ENCODE data around the gene ANKMY1.

ANKMY1 gene

DNA sequence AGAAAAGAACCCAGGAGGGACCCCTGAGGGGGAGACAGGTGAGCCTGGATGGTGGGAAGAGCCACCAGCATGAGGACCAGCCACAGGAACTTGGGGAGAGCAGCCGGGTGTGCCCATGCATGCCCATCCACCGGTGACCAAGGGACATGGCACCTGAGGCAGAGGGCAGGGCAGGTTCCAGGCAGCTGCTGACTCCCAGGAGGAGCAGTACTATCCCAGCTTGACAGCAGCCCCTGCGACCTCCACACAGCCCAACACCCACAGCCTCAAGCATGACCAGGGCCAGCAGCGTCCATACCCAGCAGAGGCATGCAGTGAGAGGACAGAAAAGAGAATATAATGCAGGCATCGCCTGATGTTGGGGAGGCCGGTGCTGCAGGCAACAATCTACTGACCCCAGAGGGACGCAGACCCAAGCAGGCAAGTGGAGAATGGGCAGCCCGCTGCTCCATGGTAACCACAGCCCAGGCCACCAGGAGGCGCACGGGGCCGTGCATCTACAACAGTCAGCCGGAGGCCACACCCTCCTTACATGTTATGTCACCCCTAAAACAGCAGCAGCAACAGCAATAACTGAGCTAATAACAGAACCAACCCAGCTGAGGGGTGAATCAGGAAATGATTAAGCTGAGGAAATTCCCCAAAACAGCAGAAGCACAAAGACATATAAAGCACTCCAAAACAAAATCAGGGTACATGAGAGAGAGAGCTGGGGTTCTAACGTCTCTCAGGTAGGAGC is 44.1 kb downstream of the ANKMY1 start:
- H3K36me3 ChIP-seq, result peaks cover 0 to 35% (median 14%) of the 10 kb centered on the region in 3 donors
- TF ChIP-seq, protein P1, sequence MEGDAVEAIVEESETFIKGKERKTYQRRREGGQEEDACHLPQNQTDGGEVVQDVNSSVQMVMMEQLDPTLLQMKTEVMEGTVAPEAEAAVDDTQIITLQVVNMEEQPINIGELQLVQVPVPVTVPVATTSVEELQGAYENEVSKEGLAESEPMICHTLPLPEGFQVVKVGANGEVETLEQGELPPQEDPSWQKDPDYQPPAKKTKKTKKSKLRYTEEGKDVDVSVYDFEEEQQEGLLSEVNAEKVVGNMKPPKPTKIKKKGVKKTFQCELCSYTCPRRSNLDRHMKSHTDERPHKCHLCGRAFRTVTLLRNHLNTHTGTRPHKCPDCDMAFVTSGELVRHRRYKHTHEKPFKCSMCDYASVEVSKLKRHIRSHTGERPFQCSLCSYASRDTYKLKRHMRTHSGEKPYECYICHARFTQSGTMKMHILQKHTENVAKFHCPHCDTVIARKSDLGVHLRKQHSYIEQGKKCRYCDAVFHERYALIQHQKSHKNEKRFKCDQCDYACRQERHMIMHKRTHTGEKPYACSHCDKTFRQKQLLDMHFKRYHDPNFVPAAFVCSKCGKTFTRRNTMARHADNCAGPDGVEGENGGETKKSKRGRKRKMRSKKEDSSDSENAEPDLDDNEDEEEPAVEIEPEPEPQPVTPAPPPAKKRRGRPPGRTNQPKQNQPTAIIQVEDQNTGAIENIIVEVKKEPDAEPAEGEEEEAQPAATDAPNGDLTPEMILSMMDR (IDR thresholded peaks at IDR 0.05), result peak; percentile 70 to 72
- H3K4me3 ChIP-seq, result no peak overlapping the region
- intact Hi-C loops (cut with DNase I; ENCODE audit: low total_unique reads), result no loop called here
- no peak overlapping the region for H3K27ac ChIP-seq
- H3K9me3 ChIP-seq, result no peaks in the 10 kb centered on the region
- no peaks in the 10 kb centered on the region for H3K4me1 ChIP-seq
- H3K27me3 ChIP-seq, result no peaks in the 10 kb centered on the region
- peak; percentile 81 to 85 for DNase-seq

DNA sequence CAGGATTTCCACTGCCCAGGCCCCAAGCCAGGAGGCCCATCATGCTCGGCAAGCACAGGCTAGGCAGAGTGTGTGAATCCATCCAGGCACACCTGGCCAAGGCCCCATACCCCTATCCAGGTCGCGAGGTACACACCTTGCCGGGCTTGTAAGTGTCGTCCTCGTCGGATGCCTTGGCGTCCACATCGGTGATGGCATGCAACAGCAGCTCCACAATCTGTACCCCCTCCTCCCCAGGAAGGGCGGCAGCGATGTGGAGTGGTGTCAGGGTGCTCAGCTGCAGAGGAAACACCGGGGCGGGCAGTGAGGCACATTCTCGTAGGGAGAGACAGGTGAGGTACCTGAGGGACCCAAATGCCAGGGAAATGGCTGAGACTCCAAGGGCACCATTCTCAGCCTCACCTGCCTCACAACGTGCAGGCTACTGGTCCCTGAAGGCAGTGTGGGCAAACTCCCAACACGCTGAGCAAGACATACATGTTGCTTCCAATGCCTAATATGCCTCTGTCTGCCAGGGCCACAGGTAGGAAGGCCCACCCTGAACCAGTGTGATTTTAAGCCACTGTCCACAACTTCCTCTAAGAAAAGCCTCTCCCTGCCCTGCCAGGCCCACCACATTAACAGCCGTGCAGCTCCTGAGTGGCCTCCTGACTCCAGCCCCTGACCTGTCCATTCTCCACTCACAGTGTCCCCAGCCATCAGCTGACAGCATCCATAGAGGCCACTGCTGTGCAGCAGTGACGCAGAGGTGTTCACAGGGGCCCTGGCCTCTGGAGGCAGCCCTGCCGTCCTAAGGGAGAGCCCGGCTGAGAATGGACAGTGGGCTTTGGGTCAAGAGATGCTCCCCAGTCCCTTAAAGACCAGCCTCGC is 44.9 kb downstream of the ANKMY1 start:
- Histone ChIP-seq H3K9me3 (no peaks in the 10 kb centered on the region), H3K27ac (no peak overlapping the region), H3K4me3 (no peak overlapping the region), H3K4me1 (no peaks in the 10 kb centered on the region), H3K36me3 (peaks cover 0 to 38% (median 14%) of the 10 kb centered on the region in 3 donors), H3K27me3 (no peaks in the 10 kb centered on the region)
- DNase-seq, result no peak
- TF ChIP-seq, protein P1 (IDR thresholded peaks at IDR 0.05), result no peak
- intact Hi-C loops (cut with DNase I; ENCODE audit: low total_unique reads), result no loop called here

DNA sequence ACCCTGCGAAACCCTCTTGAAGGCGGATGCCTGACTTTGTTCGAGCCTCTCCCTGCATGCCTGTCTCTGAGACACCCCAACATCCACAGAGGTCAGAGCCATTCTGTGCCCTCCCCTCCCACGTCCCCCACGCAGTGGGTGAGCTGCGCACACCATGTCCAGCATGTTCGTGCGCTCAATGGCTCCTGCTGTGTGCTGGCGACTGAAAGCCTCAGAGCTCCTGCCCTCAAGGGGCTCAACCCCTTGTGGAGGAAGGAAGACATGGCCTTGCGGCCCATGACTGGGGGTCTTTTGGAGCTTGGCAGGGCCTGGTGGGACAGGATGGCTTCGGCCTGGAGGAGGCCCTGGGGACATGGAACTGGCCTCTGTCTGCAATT is 45.7 kb downstream of the ANKMY1 start:
- Histone ChIP-seq H3K36me3 (peaks cover 0 to 38% (median 14%) of the 10 kb centered on the region in 3 donors), H3K27me3 (no peaks in the 10 kb centered on the region), H3K9me3 (no peaks in the 10 kb centered on the region), H3K4me1 (no peaks in the 10 kb centered on the region), H3K27ac (no peak overlapping the region), H3K4me3 (no peak overlapping the region)
- TF ChIP-seq, protein P1 (IDR thresholded peaks at IDR 0.05), result no peak
- no peak for DNase-seq
- intact Hi-C loops (cut with DNase I; ENCODE audit: low total_unique reads), result no loop called here

DNA sequence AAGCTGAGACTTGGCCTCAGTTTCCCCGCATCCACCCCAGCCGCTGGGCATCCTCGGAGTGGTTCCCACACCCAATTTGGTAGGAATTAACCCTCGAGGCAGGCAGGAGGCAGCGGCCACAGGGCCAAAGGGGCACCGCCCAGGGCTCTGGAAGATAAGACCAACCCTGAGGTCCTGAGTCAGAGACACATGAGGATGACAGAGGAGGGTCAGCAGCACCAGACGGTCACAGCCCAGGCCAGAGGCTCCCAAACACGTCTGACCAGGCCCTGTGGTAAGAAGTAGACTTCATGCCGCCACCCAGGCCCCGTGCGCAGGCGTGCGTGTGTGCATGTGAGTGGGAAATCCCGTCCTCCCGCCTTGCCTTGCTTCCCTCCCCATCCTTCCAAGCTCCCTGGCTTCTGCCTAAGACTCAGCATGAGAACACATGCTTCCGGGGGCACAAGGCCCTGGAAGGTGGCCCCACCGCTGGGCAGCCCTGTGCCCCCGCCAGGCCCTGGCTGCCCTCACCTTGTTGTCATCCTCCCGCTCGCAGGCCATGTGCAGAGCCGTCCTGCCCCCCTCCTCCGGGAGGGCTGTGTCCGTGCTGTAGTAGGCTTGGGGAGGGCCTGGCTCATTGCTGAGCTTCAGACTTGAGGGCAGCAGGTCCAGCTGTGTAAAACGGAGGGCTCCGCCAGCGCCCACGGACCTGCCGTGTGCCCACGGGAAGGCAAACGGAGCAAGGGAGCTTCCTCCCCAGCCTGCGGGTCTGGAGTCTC is 46.3 kb downstream of the ANKMY1 start:
- DNase-seq, result no peak

More for the DNA sequence above, 46.3 kb downstream of the ANKMY1 start:
- TF ChIP-seq, protein P1 (IDR thresholded peaks at IDR 0.05), result no peak
- Histone ChIP-seq H3K27me3 (no peaks in the 10 kb centered on the region), H3K36me3 (peaks cover 0 to 38% (median 14%) of the 10 kb centered on the region in 3 donors), H3K4me1 (no peaks in the 10 kb centered on the region), H3K27ac (no peak overlapping the region), H3K4me3 (no peak overlapping the region), H3K9me3 (no peaks in the 10 kb centered on the region)
- intact Hi-C loops (cut with DNase I; ENCODE audit: low total_unique reads), result no loop called here
